DOHH2 (cell line): ENCODE measurements around the gene GFOD2.

Source experiments
- H3F3A ChIP-seq: fragments of 200-600 bp; sonication (generic), shearing (Covaris generic); 2 replicates; pipeline ENCODE4 v1.6.0; 2016; ENCODE audit warnings: antibody characterized with exemption, mild to moderate bottlenecking; ENCODE audit not compliant: control insufficient read depth, insufficient read depth
- H3K27ac ChIP-seq: fragments of 200-600 bp; sonication (generic); 2 replicates; pipeline ENCODE4 v1.5.1; 2014; ENCODE audit warnings: low read depth, mild to moderate bottlenecking, low read length, moderate library complexity
- H3K27me3 ChIP-seq: fragments of 200-600 bp; sonication (generic); 2 replicates; pipeline ENCODE4 v1.6.1; 2014; ENCODE audit warnings: mild to moderate bottlenecking, low read length, mixed read lengths; ENCODE audit not compliant: control insufficient read depth
- H3K36me3 ChIP-seq: fragments of 200-600 bp; sonication (generic); 2 replicates; pipeline ENCODE4 v1.6.1; 2014; ENCODE audit warnings: mild to moderate bottlenecking, low read length, moderate library complexity, mixed read lengths; ENCODE audit not compliant: control insufficient read depth
- H3K4me1 ChIP-seq: fragments of 200-600 bp; sonication (generic); 2 replicates; pipeline ENCODE4 v1.6.1; 2014; ENCODE audit warnings: mild to moderate bottlenecking, low read length, mixed read lengths; ENCODE audit not compliant: control insufficient read depth
- H3K4me2 ChIP-seq: fragments of 200-600 bp; sonication (generic); 2 replicates; pipeline ENCODE4 v1.6.0; 2014; ENCODE audit warnings: mild to moderate bottlenecking, low read length, moderate library complexity
- H3K4me3 ChIP-seq: fragments of 200-600 bp; sonication (generic); 2 replicates; pipeline ENCODE4 v1.5.1; 2014; ENCODE audit warnings: mild to moderate bottlenecking, low read length, mixed read lengths
- H3K79me2 ChIP-seq: fragments of 200-600 bp; sonication (generic); 2 replicates; pipeline ENCODE4 v1.6.1; 2014; ENCODE audit warnings: mild to moderate bottlenecking, low read length, mixed read lengths; ENCODE audit not compliant: control insufficient read depth
- H3K9me2 ChIP-seq: fragments of 200-600 bp; sonication (generic); replicated peaks from 2 replicates; pipeline ENCODE4 v1.6.1; 2014; ENCODE audit warnings: mild to moderate bottlenecking, low read length, mixed read lengths; ENCODE audit not compliant: control insufficient read depth
- H3K9me3 ChIP-seq: fragments of 200-600 bp; sonication (generic); 2 replicates; pipeline ENCODE4 v1.6.1; 2014; ENCODE audit warnings: antibody characterized with exemption, low read length, mixed read lengths; ENCODE audit not compliant: control insufficient read depth, insufficient read depth
- H4K20me1 ChIP-seq: fragments of 200-600 bp; sonication (generic); 2 replicates; pipeline ENCODE4 v1.6.0; 2014; ENCODE audit warnings: low read depth, mild to moderate bottlenecking, antibody characterized with exemption, low read length, moderate library complexity; ENCODE audit not compliant: control insufficient read depth, insufficient read depth
- EZH2phosphoT487 ChIP-seq: fragments of 200-600 bp; sonication (generic); IDR thresholded peaks from 2 replicates; pipeline ENCODE4 v1.6.1; 2017; ENCODE audit warnings: borderline replicate concordance, mild to moderate bottlenecking, antibody characterized with exemption, low read length, moderate library complexity, mixed read lengths
- TF ChIP-seq, protein P1 (sequence below): fragments of 200-600 bp; sonication (generic); IDR thresholded peaks from one replicate; pipeline ENCODE4 v1.5.1; 2014; ENCODE audit warnings: antibody characterized with exemption, mild to moderate bottlenecking, low read depth, low read length; ENCODE audit not compliant: poor library complexity, severe bottlenecking

GFOD2 gene

DNA sequence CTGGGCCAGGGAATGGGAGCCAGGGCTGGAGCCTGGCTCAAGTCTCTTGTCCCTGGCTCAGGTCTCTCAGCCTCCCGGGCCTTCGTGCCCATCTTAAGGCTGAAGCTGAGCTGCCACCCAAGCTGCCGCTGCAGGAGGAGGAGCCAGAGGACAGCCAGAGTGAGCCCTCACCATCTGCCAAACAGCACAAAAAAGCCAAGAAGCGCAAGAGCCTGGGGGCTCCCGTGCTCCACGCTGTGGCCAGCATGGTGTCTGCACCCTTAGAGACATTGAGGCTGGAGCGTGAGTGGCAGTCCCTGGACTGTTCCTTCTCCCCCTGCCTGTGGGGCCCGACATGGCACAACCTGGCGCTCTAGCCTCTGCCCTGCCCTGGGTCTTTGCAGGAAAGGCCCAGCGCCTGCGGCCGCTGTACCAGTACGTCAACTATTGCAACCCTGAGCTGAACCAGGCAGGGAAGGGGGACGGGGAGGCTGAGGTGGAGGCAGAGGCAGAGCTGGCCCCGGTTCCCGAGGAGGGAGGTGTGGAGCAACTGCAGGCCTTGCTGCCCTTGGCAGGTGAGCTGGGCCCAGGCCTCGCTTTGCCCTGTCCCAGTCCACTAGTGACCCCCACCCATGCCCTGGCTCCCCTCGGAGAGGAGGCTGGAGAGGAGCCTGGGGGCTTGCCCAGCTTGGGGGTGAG lies 51.2 kb downstream of the GFOD2 start:
- H3K27me3 ChIP-seq, result no peaks in the 10 kb centered on the region
- 0 out of 2 replicates have a peak, but pooled peaks cover 2% of the 10 kb centered on the region for H3F3A ChIP-seq
- H3K79me2 ChIP-seq, result no peaks in the 10 kb centered on the region
- peak overlapping the region; percentile 99 for H3K4me2 ChIP-seq
- H3K27ac ChIP-seq, result peak overlapping the region; percentile 42
- H3K4me1 ChIP-seq, result peaks cover 42% of the 10 kb centered on the region
- no peak for TF ChIP-seq EZH2phosphoT487
- TF ChIP-seq, protein P1, sequence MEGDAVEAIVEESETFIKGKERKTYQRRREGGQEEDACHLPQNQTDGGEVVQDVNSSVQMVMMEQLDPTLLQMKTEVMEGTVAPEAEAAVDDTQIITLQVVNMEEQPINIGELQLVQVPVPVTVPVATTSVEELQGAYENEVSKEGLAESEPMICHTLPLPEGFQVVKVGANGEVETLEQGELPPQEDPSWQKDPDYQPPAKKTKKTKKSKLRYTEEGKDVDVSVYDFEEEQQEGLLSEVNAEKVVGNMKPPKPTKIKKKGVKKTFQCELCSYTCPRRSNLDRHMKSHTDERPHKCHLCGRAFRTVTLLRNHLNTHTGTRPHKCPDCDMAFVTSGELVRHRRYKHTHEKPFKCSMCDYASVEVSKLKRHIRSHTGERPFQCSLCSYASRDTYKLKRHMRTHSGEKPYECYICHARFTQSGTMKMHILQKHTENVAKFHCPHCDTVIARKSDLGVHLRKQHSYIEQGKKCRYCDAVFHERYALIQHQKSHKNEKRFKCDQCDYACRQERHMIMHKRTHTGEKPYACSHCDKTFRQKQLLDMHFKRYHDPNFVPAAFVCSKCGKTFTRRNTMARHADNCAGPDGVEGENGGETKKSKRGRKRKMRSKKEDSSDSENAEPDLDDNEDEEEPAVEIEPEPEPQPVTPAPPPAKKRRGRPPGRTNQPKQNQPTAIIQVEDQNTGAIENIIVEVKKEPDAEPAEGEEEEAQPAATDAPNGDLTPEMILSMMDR, result peak; percentile 88
- H3K36me3 ChIP-seq, result peaks cover 2% of the 10 kb centered on the region; the same call in 1 of the 2 replicates
- H3K9me2 ChIP-seq, result no peaks in the 10 kb centered on the region
- no peaks in the 10 kb centered on the region for H3K9me3 ChIP-seq
- no peaks in the 10 kb centered on the region for H4K20me1 ChIP-seq
- peak overlapping the region; percentile 90 for H3K4me3 ChIP-seq

DNA sequence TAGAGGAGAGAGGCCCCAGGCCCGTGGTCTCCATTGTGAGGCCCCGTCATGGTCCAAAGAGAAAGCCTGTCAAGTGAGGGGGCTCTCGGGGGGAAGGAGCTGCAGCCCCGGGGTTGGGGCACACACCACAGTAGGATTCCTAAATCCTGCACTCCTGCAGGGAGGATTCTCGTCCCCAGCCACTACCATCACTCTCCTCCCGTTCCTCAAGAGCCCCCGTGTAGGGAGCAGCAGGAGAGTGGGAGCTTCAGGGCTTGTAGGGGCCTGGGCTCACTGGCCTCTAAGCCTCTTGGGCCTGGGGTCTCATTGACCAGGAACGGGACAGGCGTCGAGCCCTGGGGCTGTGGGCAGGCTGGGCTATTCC lies 51.7 kb downstream of the GFOD2 start:
- Histone ChIP-seq H4K20me1 (no peaks in the 10 kb centered on the region), H3K9me3 (no peaks in the 10 kb centered on the region), H3K4me1 (peaks cover 40% of the 10 kb centered on the region), H3K4me3 (peak overlapping the region; percentile 90), H3K9me2 (no peaks in the 10 kb centered on the region), H3F3A (0 out of 2 replicates have a peak, but pooled peaks cover 2% of the 10 kb centered on the region), H3K36me3 (peaks cover 7% of the 10 kb centered on the region; the same call in 1 of the 2 replicates), H3K27me3 (no peaks in the 10 kb centered on the region), H3K4me2 (peak overlapping the region; percentile 99), H3K27ac (peak overlapping the region; percentile 42), H3K79me2 (no peaks in the 10 kb centered on the region)
- TF ChIP-seq, protein P1, result no peak
- no peak for TF ChIP-seq EZH2phosphoT487

DNA sequence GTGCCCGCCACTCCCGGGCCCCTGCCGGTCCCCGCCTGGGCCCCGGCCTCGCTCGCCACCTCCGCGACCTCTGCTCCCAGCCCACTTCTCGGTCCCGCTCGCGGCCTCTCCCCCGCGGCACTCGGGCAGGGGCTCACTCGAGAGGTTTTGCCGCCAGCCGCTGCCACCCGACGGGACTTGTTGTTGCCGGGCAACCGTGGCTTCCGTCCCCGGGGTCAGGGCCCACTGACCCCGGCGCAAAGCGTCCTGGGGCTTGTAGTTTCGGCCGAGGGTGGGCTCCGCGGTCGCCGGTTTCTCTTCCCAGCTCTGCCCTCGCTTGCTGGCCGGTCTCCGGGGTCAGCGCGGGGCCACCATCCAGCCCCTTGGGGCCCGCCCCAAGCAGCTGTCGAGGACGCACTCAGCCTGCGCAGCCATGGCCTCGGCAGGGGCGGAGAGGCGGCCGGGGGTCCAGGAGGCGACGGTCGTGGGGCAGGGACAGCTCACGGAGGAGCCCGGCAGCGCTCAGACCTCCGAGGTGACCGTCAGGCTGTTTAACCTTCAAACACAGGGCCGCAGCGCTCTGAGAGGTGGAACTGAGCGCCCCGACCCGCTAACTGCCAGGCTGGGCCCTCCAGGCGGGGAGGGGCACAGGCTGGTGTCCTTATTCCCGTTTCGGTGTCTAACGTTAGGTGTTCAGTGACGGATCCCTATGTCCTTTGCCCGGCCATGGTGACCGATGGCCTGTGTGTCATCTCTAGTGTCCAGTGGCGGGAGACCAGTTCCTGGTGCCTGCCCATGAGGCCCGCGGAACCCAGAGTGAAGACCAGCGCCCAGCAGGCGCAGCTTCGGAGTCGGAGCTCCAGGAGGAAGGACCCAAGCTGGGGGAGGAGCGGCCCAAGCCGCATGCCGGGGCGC lies 52.3 kb downstream of the GFOD2 start, which contains the start of the genes C16orf86 and ENKD1:
Gene C16orf86 (plus strand): TSS at position 256 of the 894 bp plus-strand sequence. CDS start 157 bp downstream, at position 413.
Gene ENKD1 (minus strand): TSS at position 192 of the 894 bp plus-strand sequence. CDS start 308 bp downstream, outside the sequence.
- TF ChIP-seq, protein P1, result no peak
- no peak for TF ChIP-seq EZH2phosphoT487
- H3K9me3 ChIP-seq, result no peaks in the 10 kb centered on the region
- H3K27me3 ChIP-seq, result no peaks in the 10 kb centered on the region
- H3K79me2 ChIP-seq, result no peaks in the 10 kb centered on the region; the same call in 1 of the 2 replicates
- peak within 1 kb of the TSS; percentile 90 for H3K4me3 ChIP-seq
- H3K9me2 ChIP-seq, result no peaks in the 10 kb centered on the region
- H3K4me2 ChIP-seq, result peak within 1 kb of the TSS; percentile 99
- H3K27ac ChIP-seq, result peak within 1 kb of the TSS; percentile 42
- H3K4me1 ChIP-seq, result peaks cover 43% of the 10 kb centered on the region
- H4K20me1 ChIP-seq, result no peaks in the 10 kb centered on the region
- H3F3A ChIP-seq, result 0 out of 2 replicates have a peak, but pooled peaks cover 2% of the 10 kb centered on the region
- peaks cover 14% of the 10 kb centered on the region for H3K36me3 ChIP-seq
